Liver (tissue), 9 donors: ENCODE data around the gene LIMCH1. TPM values are rescaled to one million over a fixed set of nuclear protein-coding genes. Genes with fewer than 3 reads are reported as not detected.

ENCODE experiments used
- DNase-seq: peaks from one replicate; pipeline ENCODE4 v3.0.0-alpha.2; 2017; ENCODE audit warnings: low spot score
- H3K27ac ChIP-seq, 2 donors: one replicate each; pipeline ENCODE4 v1.7.0; 2013; ENCODE audit warnings: inconsistent platforms in 2 of 2, low read length in 2 of 2, control low read depth in 1 of 2, low read depth in 1 of 2, mild to moderate bottlenecking in 1 of 2
- H3K27me3 ChIP-seq, 4 donors: one replicate each; pipeline versions ENCODE4 v1.6.1 to v1.7.0; 2013; ENCODE audit warnings: low read length in 3 of 4, inconsistent platforms in 1 of 4, mild to moderate bottlenecking in 1 of 4, moderate library complexity in 1 of 4; ENCODE audit not compliant: control insufficient read depth in 4 of 4, insufficient read depth in 4 of 4
- H3K36me3 ChIP-seq, 4 donors: one replicate each; pipeline versions ENCODE4 v1.6.1 to v1.7.0; 2013; ENCODE audit warnings: low read length in 3 of 4, mild to moderate bottlenecking in 3 of 4, low read depth in 1 of 4, moderate library complexity in 1 of 4; ENCODE audit not compliant: control insufficient read depth in 4 of 4, insufficient read depth in 3 of 4
- H3K4me1 ChIP-seq, 4 donors: one replicate each; pipeline versions ENCODE4 v1.6.1 to v1.7.0; 2013; ENCODE audit warnings: low read length in 3 of 4, mild to moderate bottlenecking in 3 of 4, moderate library complexity in 1 of 4; ENCODE audit not compliant: control insufficient read depth in 4 of 4, insufficient read depth in 4 of 4
- H3K4me3 ChIP-seq, 3 donors: one replicate each; pipeline versions ENCODE4 v1.6.1 to v1.7.0; 2013; ENCODE audit warnings: low read length in 3 of 3, control low read depth in 1 of 3, low read depth in 1 of 3, mild to moderate bottlenecking in 1 of 3
- H3K9ac ChIP-seq, 2 donors: one replicate each; pipeline ENCODE4 v1.7.0; 2013; ENCODE audit warnings: low read length in 2 of 2, mild to moderate bottlenecking in 2 of 2, moderate library complexity in 2 of 2, control low read depth in 1 of 2, low read depth in 1 of 2
- H3K9me3 ChIP-seq, 4 donors: one replicate each; pipeline versions ENCODE4 v1.6.1 to v1.7.0; 2013; ENCODE audit warnings: low read length in 3 of 4; ENCODE audit not compliant: control insufficient read depth in 4 of 4
- EGR1 ChIP-seq, 2 donors: IDR thresholded peaks; 2 replicates each; pipeline ENCODE4 v1.6.1; 2016 to 2018; ENCODE audit warnings: antibody characterized with exemption in 2 of 2, low read depth in 2 of 2
- FOXA1 ChIP-seq: IDR thresholded peaks from 2 replicates; pipeline ENCODE4 v1.6.1; 2016; ENCODE audit warnings: antibody characterized with exemption
- FOXA2 ChIP-seq: IDR thresholded peaks from 2 replicates; pipeline ENCODE4 v1.6.1; 2016; ENCODE audit warnings: antibody characterized with exemption
- GABPA ChIP-seq, 2 donors: IDR thresholded peaks in 1 of 2; conservative IDR thresholded peaks in 1 of 2; 2 replicates each; pipeline ENCODE4 v1.6.1; 2016; ENCODE audit warnings: antibody characterized with exemption in 2 of 2, mild to moderate bottlenecking in 1 of 2, moderate library complexity in 1 of 2
- HNF4A ChIP-seq, 2 donors: conservative IDR thresholded peaks; 2 replicates each; pipeline ENCODE4 v1.6.1; 2016; ENCODE audit warnings: antibody characterized with exemption in 2 of 2, mild to moderate bottlenecking in 2 of 2
- HNF4G ChIP-seq: IDR thresholded peaks from 2 replicates; pipeline ENCODE4 v1.6.1; 2016; ENCODE audit warnings: antibody characterized with exemption
- JUND ChIP-seq, 2 donors: IDR thresholded peaks; 2 replicates each; pipeline ENCODE4 v1.6.1; 2016; ENCODE audit warnings: antibody characterized with exemption in 2 of 2
- NR2F2 ChIP-seq: IDR thresholded peaks from 2 replicates; pipeline ENCODE4 v1.6.1; 2016; ENCODE audit warnings: antibody characterized with exemption
- RAD21 ChIP-seq, 2 donors: IDR thresholded peaks; 2 replicates each; pipeline ENCODE4 v1.6.1; 2016; ENCODE audit warnings: antibody characterized with exemption in 2 of 2, mild to moderate bottlenecking in 2 of 2
- RXRA ChIP-seq, 2 donors: IDR thresholded peaks; 2 replicates each; pipeline ENCODE4 v1.6.1; 2017 to 2018; ENCODE audit warnings: antibody characterized with exemption in 2 of 2, mild to moderate bottlenecking in 1 of 2
- SP1 ChIP-seq: IDR thresholded peaks from 2 replicates; pipeline ENCODE4 v1.6.1; 2018; ENCODE audit warnings: antibody characterized with exemption, mild to moderate bottlenecking
- TAF1 ChIP-seq: conservative IDR thresholded peaks from 2 replicates; pipeline ENCODE4 v1.6.1; 2016; ENCODE audit warnings: antibody characterized with exemption, mild to moderate bottlenecking
- YY1 ChIP-seq: IDR thresholded peaks from 2 replicates; pipeline ENCODE4 v1.6.1; 2016; ENCODE audit warnings: antibody characterized with exemption, mild to moderate bottlenecking
- WGBS: extraction: QIAGEN DNeasy Blood & Tissue Kit; methylation state at CpG from one replicate; pipeline ENCODE4 v1.1.7; 2013; 5-methylcytosine and 5-hydroxymethylcytosine counted together
- polyA plus RNA-seq, 2 donors: library from polyadenylated mRNA; stranded (reverse) in 1 of 2; unstranded in 1 of 2; fragments of 200-250 nt in 1 of 2; fragments of >200 nt in 1 of 2; fragmentation: Nextera tagmentation in 1 of 2; extraction: Ambion mirVana in 1 of 2; gene quantifications; one replicate each; pipeline versions ENCODE4 v1.2.1 to v1.2.3, GENCODE V29; 2013 to 2015
- total RNA-seq, 2 donors: library from RNA; depleted of rRNA; stranded (reverse); fragments of >200 nt; gene quantifications; one replicate each; pipeline ENCODE4 v1.2.3, GENCODE V29; 2014
- TF ChIP-seq, protein P1 (sequence below): IDR thresholded peaks from 2 replicates; pipeline ENCODE4 v1.6.1; 2016; ENCODE audit warnings: antibody characterized with exemption
- TF ChIP-seq, protein P2 (sequence below): IDR thresholded peaks from 2 replicates; pipeline ENCODE4 v1.6.1; 2016; ENCODE audit warnings: antibody characterized with exemption
- TF ChIP-seq, protein P3 (sequence below): fragments of 150-350 bp; IDR thresholded peaks from 2 replicates; pipeline ENCODE4 v1.5.1; 2017; ENCODE audit warnings: improper control_type of control experiment, low read depth, low read length; ENCODE audit not compliant: missing input control
- TF ChIP-seq, protein P4 (sequence below): IDR thresholded peaks from 2 replicates; pipeline ENCODE4 v1.6.1; 2016; ENCODE audit warnings: antibody characterized with exemption
- TF ChIP-seq, protein P5 (sequence below): IDR thresholded peaks from 2 replicates; pipeline ENCODE4 v1.6.1; 2016; ENCODE audit warnings: antibody characterized with exemption, mild to moderate bottlenecking
- donor health status: healthy.
- donor health status: healthy.
- donor health status: healthy.
- donor health status: healthy.
- donor health status: healthy.

The LIMCH1 gene
- total and polyA plus RNA-seq, 4 donors = 2.0 to 30.6 (median 8.1) TPM

DNA sequence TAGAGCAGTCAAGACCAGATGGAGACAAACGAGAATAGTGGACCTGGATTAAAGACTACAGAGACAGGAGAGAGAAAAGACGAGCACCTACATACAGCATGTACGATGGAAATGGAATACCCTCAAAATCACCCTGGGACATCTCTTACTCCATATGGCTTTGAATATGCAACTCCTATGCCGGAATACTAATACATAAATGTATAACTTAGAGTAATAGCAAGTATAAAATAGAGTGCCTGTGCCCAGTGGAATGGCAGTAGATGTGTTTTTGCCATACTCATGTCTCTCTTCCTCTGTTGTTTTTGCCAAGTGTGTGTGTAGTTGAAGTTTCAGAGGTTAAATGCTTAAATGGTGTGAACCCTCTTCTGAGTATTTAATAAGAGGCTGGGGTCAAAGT, 39.8 kb upstream of the LIMCH1 start:
- Histone ChIP-seq H3K9ac (no peak overlapping the region), H3K36me3 (no peaks in the 10 kb centered on the region), H3K27ac (no peak overlapping the region), H3K9me3 (no peaks in the 10 kb centered on the region), H3K27me3 (no peaks in the 10 kb centered on the region), H3K4me3 (no peak overlapping the region), H3K4me1 (no peaks in the 10 kb centered on the region)
- WGBS = 91% methylated on average over 4 of the region's 4 CpGs
- no peak for DNase-seq
- TF ChIP-seq, protein P1, sequence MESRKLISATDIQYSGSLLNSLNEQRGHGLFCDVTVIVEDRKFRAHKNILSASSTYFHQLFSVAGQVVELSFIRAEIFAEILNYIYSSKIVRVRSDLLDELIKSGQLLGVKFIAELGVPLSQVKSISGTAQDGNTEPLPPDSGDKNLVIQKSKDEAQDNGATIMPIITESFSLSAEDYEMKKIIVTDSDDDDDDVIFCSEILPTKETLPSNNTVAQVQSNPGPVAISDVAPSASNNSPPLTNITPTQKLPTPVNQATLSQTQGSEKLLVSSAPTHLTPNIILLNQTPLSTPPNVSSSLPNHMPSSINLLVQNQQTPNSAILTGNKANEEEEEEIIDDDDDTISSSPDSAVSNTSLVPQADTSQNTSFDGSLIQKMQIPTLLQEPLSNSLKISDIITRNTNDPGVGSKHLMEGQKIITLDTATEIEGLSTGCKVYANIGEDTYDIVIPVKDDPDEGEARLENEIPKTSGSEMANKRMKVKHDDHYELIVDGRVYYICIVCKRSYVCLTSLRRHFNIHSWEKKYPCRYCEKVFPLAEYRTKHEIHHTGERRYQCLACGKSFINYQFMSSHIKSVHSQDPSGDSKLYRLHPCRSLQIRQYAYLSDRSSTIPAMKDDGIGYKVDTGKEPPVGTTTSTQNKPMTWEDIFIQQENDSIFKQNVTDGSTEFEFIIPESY = no peak
- TF ChIP-seq RAD21 (IDR thresholded peaks at IDR 0.05) = no peak
- TF ChIP-seq RXRA (IDR thresholded peaks at IDR 0.05) = no peak
- TF ChIP-seq, protein P2, sequence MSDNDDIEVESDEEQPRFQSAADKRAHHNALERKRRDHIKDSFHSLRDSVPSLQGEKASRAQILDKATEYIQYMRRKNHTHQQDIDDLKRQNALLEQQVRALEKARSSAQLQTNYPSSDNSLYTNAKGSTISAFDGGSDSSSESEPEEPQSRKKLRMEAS = no peak
- TF ChIP-seq FOXA2 = no peak
- no peak for TF ChIP-seq HNF4G
- no peak for TF ChIP-seq GABPA (IDR thresholded peaks at IDR 0.05 in 1 of 2, conservative IDR thresholded peaks at IDR 0.05 in 1 of 2)
- no peak for TF ChIP-seq YY1
- TF ChIP-seq, protein P3, sequence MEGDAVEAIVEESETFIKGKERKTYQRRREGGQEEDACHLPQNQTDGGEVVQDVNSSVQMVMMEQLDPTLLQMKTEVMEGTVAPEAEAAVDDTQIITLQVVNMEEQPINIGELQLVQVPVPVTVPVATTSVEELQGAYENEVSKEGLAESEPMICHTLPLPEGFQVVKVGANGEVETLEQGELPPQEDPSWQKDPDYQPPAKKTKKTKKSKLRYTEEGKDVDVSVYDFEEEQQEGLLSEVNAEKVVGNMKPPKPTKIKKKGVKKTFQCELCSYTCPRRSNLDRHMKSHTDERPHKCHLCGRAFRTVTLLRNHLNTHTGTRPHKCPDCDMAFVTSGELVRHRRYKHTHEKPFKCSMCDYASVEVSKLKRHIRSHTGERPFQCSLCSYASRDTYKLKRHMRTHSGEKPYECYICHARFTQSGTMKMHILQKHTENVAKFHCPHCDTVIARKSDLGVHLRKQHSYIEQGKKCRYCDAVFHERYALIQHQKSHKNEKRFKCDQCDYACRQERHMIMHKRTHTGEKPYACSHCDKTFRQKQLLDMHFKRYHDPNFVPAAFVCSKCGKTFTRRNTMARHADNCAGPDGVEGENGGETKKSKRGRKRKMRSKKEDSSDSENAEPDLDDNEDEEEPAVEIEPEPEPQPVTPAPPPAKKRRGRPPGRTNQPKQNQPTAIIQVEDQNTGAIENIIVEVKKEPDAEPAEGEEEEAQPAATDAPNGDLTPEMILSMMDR = no peak
- no peak for TF ChIP-seq JUND (IDR thresholded peaks at IDR 0.05)
- no peak for TF ChIP-seq TAF1
- no peak for TF ChIP-seq HNF4A (conservative IDR thresholded peaks at IDR 0.05)
- TF ChIP-seq EGR1 (IDR thresholded peaks at IDR 0.05; ENCODE audit: low read depth in 2 of 2) = no peak
- no peak for TF ChIP-seq NR2F2
- TF ChIP-seq, protein P4, sequence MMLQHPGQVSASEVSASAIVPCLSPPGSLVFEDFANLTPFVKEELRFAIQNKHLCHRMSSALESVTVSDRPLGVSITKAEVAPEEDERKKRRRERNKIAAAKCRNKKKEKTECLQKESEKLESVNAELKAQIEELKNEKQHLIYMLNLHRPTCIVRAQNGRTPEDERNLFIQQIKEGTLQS = no peak
- TF ChIP-seq SP1 = no peak
- no peak for TF ChIP-seq FOXA1
- TF ChIP-seq, protein P5, sequence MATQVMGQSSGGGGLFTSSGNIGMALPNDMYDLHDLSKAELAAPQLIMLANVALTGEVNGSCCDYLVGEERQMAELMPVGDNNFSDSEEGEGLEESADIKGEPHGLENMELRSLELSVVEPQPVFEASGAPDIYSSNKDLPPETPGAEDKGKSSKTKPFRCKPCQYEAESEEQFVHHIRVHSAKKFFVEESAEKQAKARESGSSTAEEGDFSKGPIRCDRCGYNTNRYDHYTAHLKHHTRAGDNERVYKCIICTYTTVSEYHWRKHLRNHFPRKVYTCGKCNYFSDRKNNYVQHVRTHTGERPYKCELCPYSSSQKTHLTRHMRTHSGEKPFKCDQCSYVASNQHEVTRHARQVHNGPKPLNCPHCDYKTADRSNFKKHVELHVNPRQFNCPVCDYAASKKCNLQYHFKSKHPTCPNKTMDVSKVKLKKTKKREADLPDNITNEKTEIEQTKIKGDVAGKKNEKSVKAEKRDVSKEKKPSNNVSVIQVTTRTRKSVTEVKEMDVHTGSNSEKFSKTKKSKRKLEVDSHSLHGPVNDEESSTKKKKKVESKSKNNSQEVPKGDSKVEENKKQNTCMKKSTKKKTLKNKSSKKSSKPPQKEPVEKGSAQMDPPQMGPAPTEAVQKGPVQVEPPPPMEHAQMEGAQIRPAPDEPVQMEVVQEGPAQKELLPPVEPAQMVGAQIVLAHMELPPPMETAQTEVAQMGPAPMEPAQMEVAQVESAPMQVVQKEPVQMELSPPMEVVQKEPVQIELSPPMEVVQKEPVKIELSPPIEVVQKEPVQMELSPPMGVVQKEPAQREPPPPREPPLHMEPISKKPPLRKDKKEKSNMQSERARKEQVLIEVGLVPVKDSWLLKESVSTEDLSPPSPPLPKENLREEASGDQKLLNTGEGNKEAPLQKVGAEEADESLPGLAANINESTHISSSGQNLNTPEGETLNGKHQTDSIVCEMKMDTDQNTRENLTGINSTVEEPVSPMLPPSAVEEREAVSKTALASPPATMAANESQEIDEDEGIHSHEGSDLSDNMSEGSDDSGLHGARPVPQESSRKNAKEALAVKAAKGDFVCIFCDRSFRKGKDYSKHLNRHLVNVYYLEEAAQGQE = no peak
